Liver (tissue), 9 donors: ENCODE results near the gene CELSR1. TPM values are rescaled to one million over a fixed set of nuclear protein-coding genes. Genes with fewer than 3 reads are reported as not detected.

ENCODE experiments used
- DNase-seq: peaks from one replicate; pipeline ENCODE4 v3.0.0-alpha.2; 2017; ENCODE audit warnings: low spot score
- H3K27ac ChIP-seq, 2 donors: one replicate each; pipeline ENCODE4 v1.7.0; 2013; ENCODE audit warnings: inconsistent platforms in 2 of 2, low read length in 2 of 2, control low read depth in 1 of 2, low read depth in 1 of 2, mild to moderate bottlenecking in 1 of 2
- H3K27me3 ChIP-seq, 4 donors: one replicate each; pipeline versions ENCODE4 v1.6.1 to v1.7.0; 2013; ENCODE audit warnings: low read length in 3 of 4, inconsistent platforms in 1 of 4, mild to moderate bottlenecking in 1 of 4, moderate library complexity in 1 of 4; ENCODE audit not compliant: control insufficient read depth in 4 of 4, insufficient read depth in 4 of 4
- H3K36me3 ChIP-seq, 4 donors: one replicate each; pipeline versions ENCODE4 v1.6.1 to v1.7.0; 2013; ENCODE audit warnings: low read length in 3 of 4, mild to moderate bottlenecking in 3 of 4, low read depth in 1 of 4, moderate library complexity in 1 of 4; ENCODE audit not compliant: control insufficient read depth in 4 of 4, insufficient read depth in 3 of 4
- H3K4me1 ChIP-seq, 4 donors: one replicate each; pipeline versions ENCODE4 v1.6.1 to v1.7.0; 2013; ENCODE audit warnings: low read length in 3 of 4, mild to moderate bottlenecking in 3 of 4, moderate library complexity in 1 of 4; ENCODE audit not compliant: control insufficient read depth in 4 of 4, insufficient read depth in 4 of 4
- H3K4me3 ChIP-seq, 3 donors: one replicate each; pipeline versions ENCODE4 v1.6.1 to v1.7.0; 2013; ENCODE audit warnings: low read length in 3 of 3, control low read depth in 1 of 3, low read depth in 1 of 3, mild to moderate bottlenecking in 1 of 3
- H3K9ac ChIP-seq, 2 donors: one replicate each; pipeline ENCODE4 v1.7.0; 2013; ENCODE audit warnings: low read length in 2 of 2, mild to moderate bottlenecking in 2 of 2, moderate library complexity in 2 of 2, control low read depth in 1 of 2, low read depth in 1 of 2
- H3K9me3 ChIP-seq, 4 donors: one replicate each; pipeline versions ENCODE4 v1.6.1 to v1.7.0; 2013; ENCODE audit warnings: low read length in 3 of 4; ENCODE audit not compliant: control insufficient read depth in 4 of 4
- ATF3 ChIP-seq: IDR thresholded peaks from 2 replicates; pipeline ENCODE4 v1.6.1; 2016; ENCODE audit warnings: antibody characterized with exemption
- EGR1 ChIP-seq, 2 donors: IDR thresholded peaks; 2 replicates each; pipeline ENCODE4 v1.6.1; 2016 to 2018; ENCODE audit warnings: antibody characterized with exemption in 2 of 2, low read depth in 2 of 2
- FOXA1 ChIP-seq: IDR thresholded peaks from 2 replicates; pipeline ENCODE4 v1.6.1; 2016; ENCODE audit warnings: antibody characterized with exemption
- FOXA2 ChIP-seq: IDR thresholded peaks from 2 replicates; pipeline ENCODE4 v1.6.1; 2016; ENCODE audit warnings: antibody characterized with exemption
- GABPA ChIP-seq, 2 donors: IDR thresholded peaks in 1 of 2; conservative IDR thresholded peaks in 1 of 2; 2 replicates each; pipeline ENCODE4 v1.6.1; 2016; ENCODE audit warnings: antibody characterized with exemption in 2 of 2, mild to moderate bottlenecking in 1 of 2, moderate library complexity in 1 of 2
- HNF4A ChIP-seq, 2 donors: conservative IDR thresholded peaks; 2 replicates each; pipeline ENCODE4 v1.6.1; 2016; ENCODE audit warnings: antibody characterized with exemption in 2 of 2, mild to moderate bottlenecking in 2 of 2
- HNF4G ChIP-seq: IDR thresholded peaks from 2 replicates; pipeline ENCODE4 v1.6.1; 2016; ENCODE audit warnings: antibody characterized with exemption
- JUND ChIP-seq, 2 donors: IDR thresholded peaks; 2 replicates each; pipeline ENCODE4 v1.6.1; 2016; ENCODE audit warnings: antibody characterized with exemption in 2 of 2
- NR2F2 ChIP-seq: IDR thresholded peaks from 2 replicates; pipeline ENCODE4 v1.6.1; 2016; ENCODE audit warnings: antibody characterized with exemption
- RAD21 ChIP-seq, 2 donors: IDR thresholded peaks; 2 replicates each; pipeline ENCODE4 v1.6.1; 2016; ENCODE audit warnings: antibody characterized with exemption in 2 of 2, mild to moderate bottlenecking in 2 of 2
- REST ChIP-seq: IDR thresholded peaks from 2 replicates; pipeline ENCODE4 v1.6.1; 2016; ENCODE audit warnings: antibody characterized with exemption, mild to moderate bottlenecking
- RXRA ChIP-seq, 2 donors: IDR thresholded peaks; 2 replicates each; pipeline ENCODE4 v1.6.1; 2017 to 2018; ENCODE audit warnings: antibody characterized with exemption in 2 of 2, mild to moderate bottlenecking in 1 of 2
- SP1 ChIP-seq: IDR thresholded peaks from 2 replicates; pipeline ENCODE4 v1.6.1; 2018; ENCODE audit warnings: antibody characterized with exemption, mild to moderate bottlenecking
- YY1 ChIP-seq: IDR thresholded peaks from 2 replicates; pipeline ENCODE4 v1.6.1; 2016; ENCODE audit warnings: antibody characterized with exemption, mild to moderate bottlenecking
- WGBS: extraction: QIAGEN DNeasy Blood & Tissue Kit; methylation state at CpG from one replicate; pipeline ENCODE4 v1.1.7; 2013; 5-methylcytosine and 5-hydroxymethylcytosine counted together
- polyA plus RNA-seq, 2 donors: library from polyadenylated mRNA; stranded (reverse) in 1 of 2; unstranded in 1 of 2; fragments of 200-250 nt in 1 of 2; fragments of >200 nt in 1 of 2; fragmentation: Nextera tagmentation in 1 of 2; extraction: Ambion mirVana in 1 of 2; gene quantifications; one replicate each; pipeline versions ENCODE4 v1.2.1 to v1.2.3, GENCODE V29; 2013 to 2015
- total RNA-seq, 2 donors: library from RNA; depleted of rRNA; stranded (reverse); fragments of >200 nt; gene quantifications; one replicate each; pipeline ENCODE4 v1.2.3, GENCODE V29; 2014
- TF ChIP-seq, protein P1 (sequence below): IDR thresholded peaks from 2 replicates; pipeline ENCODE4 v1.6.1; 2016; ENCODE audit warnings: antibody characterized with exemption
- TF ChIP-seq, protein P2 (sequence below): IDR thresholded peaks from 2 replicates; pipeline ENCODE4 v1.6.1; 2016; ENCODE audit warnings: antibody characterized with exemption
- TF ChIP-seq, protein P3 (sequence below): fragments of 150-350 bp; IDR thresholded peaks from 2 replicates; pipeline ENCODE4 v1.5.1; 2017; ENCODE audit warnings: improper control_type of control experiment, low read depth, low read length; ENCODE audit not compliant: missing input control
- donor health status: healthy.
- donor health status: healthy.
- donor health status: healthy.
- donor health status: healthy.
- donor health status: healthy.

CELSR1 gene
- total and polyA plus RNA-seq, 4 donors = 0.37 to 1.6 (median 1.3) TPM

GRCh38 chr22:46577368-46578249 is 40.2 kb upstream of the CELSR1 start:
- H3K36me3 ChIP-seq = no peaks in the 10 kb centered on the region
- WGBS = 4% methylated on average over 65 of the region's 65 CpGs
- no peak for DNase-seq
- H3K4me3 ChIP-seq = peak overlapping the region; percentile 34 to 83 (median 67)
- H3K4me1 ChIP-seq = peaks cover 31 to 67% (median 51%) of the 10 kb centered on the region in 4 donors
- peak overlapping the region; percentile 16 to 60 for H3K27ac ChIP-seq
- H3K9me3 ChIP-seq = no peaks in the 10 kb centered on the region
- no peaks in the 10 kb centered on the region for H3K27me3 ChIP-seq
- no peak for TF ChIP-seq YY1
- TF ChIP-seq, protein P1, sequence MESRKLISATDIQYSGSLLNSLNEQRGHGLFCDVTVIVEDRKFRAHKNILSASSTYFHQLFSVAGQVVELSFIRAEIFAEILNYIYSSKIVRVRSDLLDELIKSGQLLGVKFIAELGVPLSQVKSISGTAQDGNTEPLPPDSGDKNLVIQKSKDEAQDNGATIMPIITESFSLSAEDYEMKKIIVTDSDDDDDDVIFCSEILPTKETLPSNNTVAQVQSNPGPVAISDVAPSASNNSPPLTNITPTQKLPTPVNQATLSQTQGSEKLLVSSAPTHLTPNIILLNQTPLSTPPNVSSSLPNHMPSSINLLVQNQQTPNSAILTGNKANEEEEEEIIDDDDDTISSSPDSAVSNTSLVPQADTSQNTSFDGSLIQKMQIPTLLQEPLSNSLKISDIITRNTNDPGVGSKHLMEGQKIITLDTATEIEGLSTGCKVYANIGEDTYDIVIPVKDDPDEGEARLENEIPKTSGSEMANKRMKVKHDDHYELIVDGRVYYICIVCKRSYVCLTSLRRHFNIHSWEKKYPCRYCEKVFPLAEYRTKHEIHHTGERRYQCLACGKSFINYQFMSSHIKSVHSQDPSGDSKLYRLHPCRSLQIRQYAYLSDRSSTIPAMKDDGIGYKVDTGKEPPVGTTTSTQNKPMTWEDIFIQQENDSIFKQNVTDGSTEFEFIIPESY = no peak
- TF ChIP-seq ATF3 = no peak
- TF ChIP-seq RXRA (IDR thresholded peaks at IDR 0.05) = no peak
- TF ChIP-seq, protein P2, sequence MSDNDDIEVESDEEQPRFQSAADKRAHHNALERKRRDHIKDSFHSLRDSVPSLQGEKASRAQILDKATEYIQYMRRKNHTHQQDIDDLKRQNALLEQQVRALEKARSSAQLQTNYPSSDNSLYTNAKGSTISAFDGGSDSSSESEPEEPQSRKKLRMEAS = no peak
- TF ChIP-seq SP1 = no peak
- no peak for TF ChIP-seq RAD21 (IDR thresholded peaks at IDR 0.05)
- peak overlapping the region; percentile 7 to 63 for H3K9ac ChIP-seq

GRCh38 chr22:46576556-46577367 is 39.3 kb upstream of the CELSR1 start:
- Histone ChIP-seq H3K36me3 (no peaks in the 10 kb centered on the region), H3K27ac (peak overlapping the region in 1 of 2 donors; percentile 83), H3K4me1 (peaks cover 30 to 59% (median 48%) of the 10 kb centered on the region in 4 donors), H3K9ac (no peak overlapping the region), H3K9me3 (peaks cover 0 to 4% (median 1%) of the 10 kb centered on the region in 4 donors), H3K4me3 (peak overlapping the region in 2 of 3 donors; percentile 23 to 83), H3K27me3 (no peaks in the 10 kb centered on the region)
- 6% methylated on average over 142 of the region's 142 CpGs for WGBS
- TF ChIP-seq FOXA2 = no peak
- no peak for TF ChIP-seq HNF4G
- TF ChIP-seq REST = no peak
- no peak for TF ChIP-seq ATF3
- TF ChIP-seq, protein P1 = no peak
- no peak for TF ChIP-seq RAD21 (IDR thresholded peaks at IDR 0.05)
- TF ChIP-seq, protein P3, sequence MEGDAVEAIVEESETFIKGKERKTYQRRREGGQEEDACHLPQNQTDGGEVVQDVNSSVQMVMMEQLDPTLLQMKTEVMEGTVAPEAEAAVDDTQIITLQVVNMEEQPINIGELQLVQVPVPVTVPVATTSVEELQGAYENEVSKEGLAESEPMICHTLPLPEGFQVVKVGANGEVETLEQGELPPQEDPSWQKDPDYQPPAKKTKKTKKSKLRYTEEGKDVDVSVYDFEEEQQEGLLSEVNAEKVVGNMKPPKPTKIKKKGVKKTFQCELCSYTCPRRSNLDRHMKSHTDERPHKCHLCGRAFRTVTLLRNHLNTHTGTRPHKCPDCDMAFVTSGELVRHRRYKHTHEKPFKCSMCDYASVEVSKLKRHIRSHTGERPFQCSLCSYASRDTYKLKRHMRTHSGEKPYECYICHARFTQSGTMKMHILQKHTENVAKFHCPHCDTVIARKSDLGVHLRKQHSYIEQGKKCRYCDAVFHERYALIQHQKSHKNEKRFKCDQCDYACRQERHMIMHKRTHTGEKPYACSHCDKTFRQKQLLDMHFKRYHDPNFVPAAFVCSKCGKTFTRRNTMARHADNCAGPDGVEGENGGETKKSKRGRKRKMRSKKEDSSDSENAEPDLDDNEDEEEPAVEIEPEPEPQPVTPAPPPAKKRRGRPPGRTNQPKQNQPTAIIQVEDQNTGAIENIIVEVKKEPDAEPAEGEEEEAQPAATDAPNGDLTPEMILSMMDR = no peak
- no peak for TF ChIP-seq HNF4A (conservative IDR thresholded peaks at IDR 0.05)
- TF ChIP-seq SP1 = no peak
- TF ChIP-seq EGR1 (IDR thresholded peaks at IDR 0.05; ENCODE audit: low read depth in 2 of 2) = no peak
- no peak for TF ChIP-seq RXRA (IDR thresholded peaks at IDR 0.05)
- no peak for TF ChIP-seq GABPA (IDR thresholded peaks at IDR 0.05 in 1 of 2, conservative IDR thresholded peaks at IDR 0.05 in 1 of 2)
- TF ChIP-seq, protein P2 = no peak
- no peak for TF ChIP-seq FOXA1
- TF ChIP-seq JUND (IDR thresholded peaks at IDR 0.05) = no peak
- TF ChIP-seq YY1 = no peak
- no peak for TF ChIP-seq NR2F2
- no peak for DNase-seq
